Astrocyte (in vitro differentiated cells and primary cell): ENCODE data around the gene EPC2.

Source experiments
- EZH2 ChIP-seq: IDR thresholded peaks from 2 replicates; pipeline ENCODE4 v1.6.1; 2012; ENCODE audit warnings: mild to moderate bottlenecking, low read length, inconsistent platforms; ENCODE audit not compliant: insufficient read depth
- TF ChIP-seq, protein P1 (sequence below): IDR thresholded peaks from 2 replicates; pipeline ENCODE4 v1.5.1; 2011; ENCODE audit warnings: low read depth, mild to moderate bottlenecking, inconsistent platforms, low read length, moderate library complexity; ENCODE audit not compliant: insufficient read depth

- TF ChIP-seq, protein P1, sequence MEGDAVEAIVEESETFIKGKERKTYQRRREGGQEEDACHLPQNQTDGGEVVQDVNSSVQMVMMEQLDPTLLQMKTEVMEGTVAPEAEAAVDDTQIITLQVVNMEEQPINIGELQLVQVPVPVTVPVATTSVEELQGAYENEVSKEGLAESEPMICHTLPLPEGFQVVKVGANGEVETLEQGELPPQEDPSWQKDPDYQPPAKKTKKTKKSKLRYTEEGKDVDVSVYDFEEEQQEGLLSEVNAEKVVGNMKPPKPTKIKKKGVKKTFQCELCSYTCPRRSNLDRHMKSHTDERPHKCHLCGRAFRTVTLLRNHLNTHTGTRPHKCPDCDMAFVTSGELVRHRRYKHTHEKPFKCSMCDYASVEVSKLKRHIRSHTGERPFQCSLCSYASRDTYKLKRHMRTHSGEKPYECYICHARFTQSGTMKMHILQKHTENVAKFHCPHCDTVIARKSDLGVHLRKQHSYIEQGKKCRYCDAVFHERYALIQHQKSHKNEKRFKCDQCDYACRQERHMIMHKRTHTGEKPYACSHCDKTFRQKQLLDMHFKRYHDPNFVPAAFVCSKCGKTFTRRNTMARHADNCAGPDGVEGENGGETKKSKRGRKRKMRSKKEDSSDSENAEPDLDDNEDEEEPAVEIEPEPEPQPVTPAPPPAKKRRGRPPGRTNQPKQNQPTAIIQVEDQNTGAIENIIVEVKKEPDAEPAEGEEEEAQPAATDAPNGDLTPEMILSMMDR = no peak
- no peak for TF ChIP-seq EZH2
These were observed 14.5 kb downstream of the EPC2 start for GRCh38 chr2:148658807-148659722.
